Measurements from ENCODE around the gene LAIR2.
A peak's percentile ranks its signal among the peaks of the same experiment; 100 is the strongest.
"Not testable (repeated sequence)": the region's sequence is repeated elsewhere in the genome, so short reads cannot be mapped to it uniquely, and the experiment has no call there.

LAIR2 gene

DNA sequence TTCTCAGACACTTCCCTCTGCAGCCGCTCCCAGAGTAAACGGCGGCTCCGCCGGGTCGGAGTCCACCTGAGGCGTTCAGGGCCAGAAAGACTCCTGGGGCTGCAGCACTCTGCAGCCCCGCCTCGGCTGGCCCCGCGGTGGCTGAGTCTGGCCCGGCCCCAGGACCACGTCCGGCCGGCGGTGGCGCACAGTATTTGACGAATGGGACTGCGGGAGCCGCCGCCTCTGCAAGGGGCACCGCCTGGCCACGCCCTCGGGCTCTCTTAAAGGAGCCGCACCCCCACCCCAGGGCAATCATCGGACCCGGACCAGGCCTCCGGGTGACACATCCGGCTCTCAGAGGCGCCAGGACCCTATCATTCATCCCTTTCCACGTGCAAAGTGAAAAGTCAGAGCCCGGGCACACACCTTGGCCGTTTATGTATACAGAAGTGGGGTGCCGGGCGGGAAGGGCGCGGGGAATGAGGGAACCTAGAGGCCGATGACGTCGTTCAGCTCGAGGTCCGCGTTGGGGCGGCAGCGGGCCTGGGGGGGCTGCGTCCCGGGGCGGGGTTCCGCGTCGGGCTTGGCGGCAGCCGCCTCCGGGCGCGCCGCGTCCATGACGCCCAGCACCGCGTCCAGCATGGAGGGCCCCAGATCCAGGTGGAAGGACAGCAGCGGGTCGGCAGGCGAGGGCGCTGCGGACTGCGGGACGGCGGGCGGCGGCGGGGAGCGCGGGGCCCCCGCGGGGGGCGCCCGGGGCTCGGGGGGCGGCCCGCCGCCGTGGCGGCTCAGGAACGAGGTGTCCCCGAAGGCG lies 37.8 kb upstream of the LAIR2 start:
- H3K79me1 ChIP-seq (ENCODE audit: low read length) = peaks cover 2% of the 10 kb centered on the region
- peak overlapping the region; percentile 77 for H3K9ac ChIP-seq (ENCODE audit: low read length)
- no CpG with 5 or more reads among the region's 87 CpGs for WGBS (ENCODE audit: extremely low coverage, insufficient coverage, low lambda C conversion rate)
- H3K27me3 ChIP-seq (ENCODE audit: insufficient read depth, low read length, poor library complexity) = no peaks in the 10 kb centered on the region
- H3K27ac ChIP-seq (ENCODE audit: low read depth, low read length) = peak overlapping the region; percentile 96
- peaks cover 5% of the 10 kb centered on the region for H3K4me1 ChIP-seq (ENCODE audit: control insufficient read depth, low read depth, low read length)
- peak overlapping the region; percentile 89 for H3K18ac ChIP-seq (ENCODE audit: low read length)
- H3K4me3 ChIP-seq (ENCODE audit: low read length) = peak overlapping the region; percentile 60
- peak overlapping the region; percentile 79 for H2BK5ac ChIP-seq (ENCODE audit: low read length)
- H3K23ac ChIP-seq (ENCODE audit: low read length) = peak overlapping the region; percentile 66
- H3K79me2 ChIP-seq (ENCODE audit: control insufficient read depth, insufficient read depth, low read length) = no peaks in the 10 kb centered on the region
- peak overlapping the region; percentile 90 for H3K56ac ChIP-seq (ENCODE audit: low read length)
- no peak overlapping the region for H2BK15ac ChIP-seq (replicated peaks; ENCODE audit: low read depth)
- no peak overlapping the region for H2BK120ac ChIP-seq (ENCODE audit: low read depth, low read length)
- peak overlapping the region; percentile 71 for H3K4me2 ChIP-seq (ENCODE audit: low read length)
- H2AK5ac ChIP-seq (ENCODE audit: low read length) = no peak overlapping the region
- H4K8ac ChIP-seq (ENCODE audit: low read depth, low read length) = no peak overlapping the region
- DNase-seq = peak; percentile 96
- no peak overlapping the region for H3K4ac ChIP-seq (ENCODE audit: low read depth, low read length)
- peaks cover 5% of the 10 kb centered on the region for H3K36me3 ChIP-seq (ENCODE audit: control insufficient read depth, insufficient read depth, low read length)
- H4K5ac ChIP-seq (ENCODE audit: low read length) = no peak overlapping the region

GRCh38 chr19:54465426-54466109 lies 37.1 kb upstream of the LAIR2 start:
- peaks cover 2% of the 10 kb centered on the region for H3K27me3 ChIP-seq (ENCODE audit: insufficient read depth, low read length, poor library complexity)
- H3K27ac ChIP-seq (ENCODE audit: low read depth, low read length) = no peak overlapping the region
- H4K8ac ChIP-seq (ENCODE audit: low read depth, low read length) = no peak overlapping the region
- no peak overlapping the region for H2BK5ac ChIP-seq (ENCODE audit: low read length)
- DNase-seq = no peak
- no peaks in the 10 kb centered on the region for H3K79me2 ChIP-seq (ENCODE audit: control insufficient read depth, insufficient read depth, low read length)
- H3K4me2 ChIP-seq (ENCODE audit: low read length) = no peak overlapping the region
- H3K56ac ChIP-seq (ENCODE audit: low read length) = no peak overlapping the region
- H4K5ac ChIP-seq (ENCODE audit: low read length) = no peak overlapping the region
- no peak overlapping the region for H3K23ac ChIP-seq (ENCODE audit: low read length)
- H3K18ac ChIP-seq (ENCODE audit: low read length) = no peak overlapping the region
- no peak overlapping the region for H3K9ac ChIP-seq (ENCODE audit: low read length)
- H3K36me3 ChIP-seq (ENCODE audit: control insufficient read depth, insufficient read depth, low read length) = peaks cover 5% of the 10 kb centered on the region
- H3K4ac ChIP-seq (ENCODE audit: low read depth, low read length) = no peak overlapping the region
- no peak overlapping the region for H3K4me3 ChIP-seq (ENCODE audit: low read length)
- WGBS (ENCODE audit: extremely low coverage, insufficient coverage, low lambda C conversion rate) = no CpG with 5 or more reads among the region's 49 CpGs
- no peak overlapping the region for H2AK5ac ChIP-seq (ENCODE audit: low read length)
- no peak overlapping the region for H2BK15ac ChIP-seq (replicated peaks; ENCODE audit: low read depth)
- H3K79me1 ChIP-seq (ENCODE audit: low read length) = peaks cover 1% of the 10 kb centered on the region
- H3K4me1 ChIP-seq (ENCODE audit: control insufficient read depth, low read depth, low read length) = peaks cover 5% of the 10 kb centered on the region
- no peak overlapping the region for H2BK120ac ChIP-seq (ENCODE audit: low read depth, low read length)

GRCh38 chr19:54466110-54466480 lies 36.5 kb upstream of the LAIR2 start:
- not testable (repeated sequence) for H2AK5ac ChIP-seq (ENCODE audit: low read length); H3K56ac ChIP-seq (ENCODE audit: low read length); H3K4me3 ChIP-seq (ENCODE audit: low read length); H3K36me3 ChIP-seq (ENCODE audit: control insufficient read depth, insufficient read depth, low read length); H4K8ac ChIP-seq (ENCODE audit: low read depth, low read length); H2BK5ac ChIP-seq (ENCODE audit: low read length); H3K23ac ChIP-seq (ENCODE audit: low read length); H3K4me1 ChIP-seq (ENCODE audit: control insufficient read depth, low read depth, low read length); H4K5ac ChIP-seq (ENCODE audit: low read length); H2BK15ac ChIP-seq (replicated peaks; ENCODE audit: low read depth); H3K4ac ChIP-seq (ENCODE audit: low read depth, low read length); H3K18ac ChIP-seq (ENCODE audit: low read length); H3K4me2 ChIP-seq (ENCODE audit: low read length); H2BK120ac ChIP-seq (ENCODE audit: low read depth, low read length); H3K79me1 ChIP-seq (ENCODE audit: low read length); H3K9ac ChIP-seq (ENCODE audit: low read length); H3K27me3 ChIP-seq (ENCODE audit: insufficient read depth, low read length, poor library complexity); DNase-seq; H3K79me2 ChIP-seq (ENCODE audit: control insufficient read depth, insufficient read depth, low read length); H3K27ac ChIP-seq (ENCODE audit: low read depth, low read length)
- WGBS (ENCODE audit: extremely low coverage, insufficient coverage, low lambda C conversion rate) = no CpG with 5 or more reads among the region's 14 CpGs

GRCh38 chr19:54469496-54469934 lies 33.1 kb upstream of the LAIR2 start:
- Histone ChIP-seq H3K4ac (ENCODE audit: low read depth, low read length) (no peak overlapping the region), H3K27me3 (ENCODE audit: insufficient read depth, low read length, poor library complexity) (peaks cover 12% of the 10 kb centered on the region), H3K79me2 (ENCODE audit: control insufficient read depth, insufficient read depth, low read length) (no peaks in the 10 kb centered on the region), H3K18ac (ENCODE audit: low read length) (no peak overlapping the region), H3K27ac (ENCODE audit: low read depth, low read length) (no peak overlapping the region), H3K4me3 (ENCODE audit: low read length) (no peak overlapping the region), H2BK15ac (replicated peaks; ENCODE audit: low read depth) (no peak overlapping the region), H3K79me1 (ENCODE audit: low read length) (no peaks in the 10 kb centered on the region), H4K5ac (ENCODE audit: low read length) (no peak overlapping the region), H3K23ac (ENCODE audit: low read length) (no peak overlapping the region), H2BK120ac (ENCODE audit: low read depth, low read length) (no peak overlapping the region), H3K9ac (ENCODE audit: low read length) (no peak overlapping the region), H2BK5ac (ENCODE audit: low read length) (no peak overlapping the region), H3K56ac (ENCODE audit: low read length) (no peak overlapping the region), H3K4me1 (ENCODE audit: control insufficient read depth, low read depth, low read length) (no peaks in the 10 kb centered on the region), H4K8ac (ENCODE audit: low read depth, low read length) (no peak overlapping the region), H3K36me3 (ENCODE audit: control insufficient read depth, insufficient read depth, low read length) (no peaks in the 10 kb centered on the region), H3K4me2 (ENCODE audit: low read length) (no peak overlapping the region), H2AK5ac (ENCODE audit: low read length) (no peak overlapping the region)
- WGBS (ENCODE audit: extremely low coverage, insufficient coverage, low lambda C conversion rate) = no CpG with 5 or more reads among the region's 8 CpGs
- DNase-seq = no peak

DNA sequence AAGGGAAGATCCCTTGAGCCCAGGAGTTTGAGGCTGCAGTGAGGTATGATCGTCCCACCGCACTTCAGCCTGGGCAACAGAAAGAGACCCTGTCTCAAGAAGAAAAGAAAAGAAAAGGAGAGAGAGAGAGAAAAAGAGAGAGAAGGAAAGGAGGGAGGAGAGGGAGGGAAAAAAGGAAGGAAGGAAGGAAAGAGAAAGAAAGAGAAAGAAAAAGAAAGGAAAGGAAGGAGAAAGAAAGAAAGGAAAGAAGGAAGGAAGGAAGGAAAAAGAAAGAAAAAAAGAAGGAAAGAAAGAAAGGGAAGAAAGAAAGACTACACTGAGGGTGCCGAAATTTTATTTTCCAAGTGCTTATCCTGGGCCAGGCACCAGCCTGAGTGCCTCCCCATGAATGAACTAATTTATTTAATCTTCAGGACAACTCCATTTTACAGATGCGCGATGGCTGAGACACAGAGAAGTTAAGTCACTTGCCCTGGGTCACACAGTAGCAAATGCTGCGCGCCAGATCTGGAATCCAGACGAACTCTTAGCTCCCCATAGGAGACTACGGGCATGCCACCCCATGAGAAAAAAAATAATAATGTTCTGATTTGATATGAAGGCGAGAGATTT lies 32.2 kb upstream of the LAIR2 start:
- Histone ChIP-seq H4K8ac (ENCODE audit: low read depth, low read length) (no peak overlapping the region), H3K4me2 (ENCODE audit: low read length) (no peak overlapping the region), H2BK5ac (ENCODE audit: low read length) (no peak overlapping the region), H3K27me3 (ENCODE audit: insufficient read depth, low read length, poor library complexity) (peaks cover 12% of the 10 kb centered on the region), H3K4me3 (ENCODE audit: low read length) (no peak overlapping the region), H3K18ac (ENCODE audit: low read length) (no peak overlapping the region), H2AK5ac (ENCODE audit: low read length) (no peak overlapping the region), H3K23ac (ENCODE audit: low read length) (no peak overlapping the region), H2BK120ac (ENCODE audit: low read depth, low read length) (no peak overlapping the region), H4K5ac (ENCODE audit: low read length) (no peak overlapping the region), H2BK15ac (replicated peaks; ENCODE audit: low read depth) (no peak overlapping the region), H3K56ac (ENCODE audit: low read length) (peak overlapping the region; percentile 60), H3K4ac (ENCODE audit: low read depth, low read length) (no peak overlapping the region), H3K36me3 (ENCODE audit: control insufficient read depth, insufficient read depth, low read length) (no peaks in the 10 kb centered on the region), H3K79me1 (ENCODE audit: low read length) (no peaks in the 10 kb centered on the region), H3K9ac (ENCODE audit: low read length) (no peak overlapping the region), H3K27ac (ENCODE audit: low read depth, low read length) (no peak overlapping the region), H3K4me1 (ENCODE audit: control insufficient read depth, low read depth, low read length) (no peaks in the 10 kb centered on the region), H3K79me2 (ENCODE audit: control insufficient read depth, insufficient read depth, low read length) (no peaks in the 10 kb centered on the region)
- WGBS (ENCODE audit: extremely low coverage, insufficient coverage, low lambda C conversion rate) = no CpG with 5 or more reads among the region's 10 CpGs
- DNase-seq = no peak

Measured in mesendoderm (in vitro differentiated cells).